ENCODE measurements around the gene BTBD2. TPM values are rescaled to one million over a fixed set of nuclear protein-coding genes. Genes with fewer than 3 reads are reported as not detected.
A peak's percentile ranks its signal among the peaks of the same experiment; 100 is the strongest.

The BTBD2 gene
- total and polyA plus RNA-seq, 2 of the 13 experiments (the other 11 are each of a cell fraction or from before 2014, with no cell fraction given) = 28.1 to 45.3 TPM

GRCh38 chr19:2059422-2060201, 44.1 kb upstream of the BTBD2 start (continued):
- TF ChIP-seq DZIP1 (CRISPR knock-in tag; IDR thresholded peaks at IDR 0.05) = no peak; the same call in 1 of the 2 replicates
- no peak; the same call in 1 of the 2 replicates for TF ChIP-seq LBX2 (CRISPR knock-in tag; IDR thresholded peaks at IDR 0.05; ENCODE audit: borderline replicate concordance)
- TF ChIP-seq ZSCAN9 (CRISPR knock-in tag; IDR thresholded peaks at IDR 0.05; ENCODE audit: borderline replicate concordance) = no peak
- TF ChIP-seq ZBTB26 (CRISPR knock-in tag; IDR thresholded peaks at IDR 0.05; ENCODE audit: borderline replicate concordance) = peak; percentile 64; the same call in 1 of the 2 replicates
- no peak for TF ChIP-seq GFI1 (CRISPR knock-in tag; IDR thresholded peaks at IDR 0.05; ENCODE audit: borderline replicate concordance)
- 0 out of 2 replicates have a peak, but pooled peaks have one; percentile 19 for TF ChIP-seq ZNF619 (CRISPR knock-in tag; IDR thresholded peaks at IDR 0.05)
- no peak for TF ChIP-seq NFYB (CRISPR knock-in tag; IDR thresholded peaks at IDR 0.05)
- TF ChIP-seq ZNF205 (CRISPR knock-in tag; IDR thresholded peaks at IDR 0.05) = no peak; the same call in 1 of the 2 replicates
- no peak; the same call in 1 of the 2 replicates for TF ChIP-seq ZBTB3 (CRISPR knock-in tag; IDR thresholded peaks at IDR 0.05; ENCODE audit: borderline replicate concordance, low read depth)
- peak; percentile 62; the same call in 1 of the 2 replicates for TF ChIP-seq TMF1 (CRISPR knock-in tag; IDR thresholded peaks at IDR 0.05; ENCODE audit: low read depth)
- no peak for TF ChIP-seq ZBTB21 (CRISPR knock-in tag; IDR thresholded peaks at IDR 0.05)
- no peak for TF ChIP-seq ZNF20 (CRISPR knock-in tag; IDR thresholded peaks at IDR 0.05)
- 0 out of 2 replicates have a peak, but pooled peaks have one; percentile 50 for TF ChIP-seq ZNF446 (CRISPR knock-in tag; IDR thresholded peaks at IDR 0.05)
- TF ChIP-seq RAD51 (IDR thresholded peaks at IDR 0.05; ENCODE audit: borderline replicate concordance) = no peak
- peak; percentile 76 for TF ChIP-seq GATAD2A (CRISPR knock-in tag; IDR thresholded peaks at IDR 0.05)
- peak; percentile 40; the same call in 1 of the 2 replicates for TF ChIP-seq BCL6 (CRISPR knock-in tag; IDR thresholded peaks at IDR 0.05)
- no peak for TF ChIP-seq ZNF274 (CRISPR knock-in tag; IDR thresholded peaks at IDR 0.05)
- peak; percentile 63; the same call in 1 of the 2 replicates for TF ChIP-seq HIVEP1 (CRISPR knock-in tag; IDR thresholded peaks at IDR 0.05)
- TF ChIP-seq ZNF772 (CRISPR knock-in tag; IDR thresholded peaks at IDR 0.05) = no peak
- 0 out of 2 replicates have a peak, but pooled peaks have one; percentile 78 for TF ChIP-seq HES4 (CRISPR knock-in tag; IDR thresholded peaks at IDR 0.05; ENCODE audit: borderline replicate concordance)

Measured in HepG2 (cell line).